Measurements from ENCODE around the gene CTNNBL1. TPM values are rescaled to one million over a fixed set of nuclear protein-coding genes. Genes with fewer than 3 reads are reported as not detected.

The CTNNBL1 gene
- total RNA-seq, 1 experiment from 2014 or later = 45.2 TPM

- TF ChIP-seq CTCF (IDR thresholded peaks at IDR 0.05; ENCODE audit: unreplicated experiment) = no peak
- no TSS peak for BruUV-seq (replicated peaks)
- H3K4me1 Mint-ChIP-seq (ENCODE audit: insufficient read depth, unreplicated experiment) = peaks cover 5% of the 10 kb centered on the region
- H3K4me3 Mint-ChIP-seq (ENCODE audit: unreplicated experiment) = no peak overlapping the region
- intact Hi-C loops (cut with micrococcal nuclease) = no loop called here
- H3K36me3 Mint-ChIP-seq (ENCODE audit: insufficient read depth, unreplicated experiment) = peaks cover 7% of the 10 kb centered on the region
- no peaks in the 10 kb centered on the region for H3K27me3 Mint-ChIP-seq (ENCODE audit: insufficient read depth, unreplicated experiment)
- POLR2A ChIA-PET = no interaction called here
- no peaks in the 10 kb centered on the region for H3K9me3 Mint-ChIP-seq (ENCODE audit: unreplicated experiment)
- H3K27ac Mint-ChIP-seq (ENCODE audit: low read depth, unreplicated experiment) = no peak overlapping the region
- no peak for DNase-seq (ENCODE audit: unreplicated experiment)
- CTCF ChIA-PET = interaction anchor here (0.7 kb wide), 1 partner anchor 385 kb away, joined by 3 read pairs; no protein-coding TSS in a partner anchor
Observed at GRCh38 chr20:37776049-37776448, 82.2 kb downstream of the CTNNBL1 start.

DNA sequence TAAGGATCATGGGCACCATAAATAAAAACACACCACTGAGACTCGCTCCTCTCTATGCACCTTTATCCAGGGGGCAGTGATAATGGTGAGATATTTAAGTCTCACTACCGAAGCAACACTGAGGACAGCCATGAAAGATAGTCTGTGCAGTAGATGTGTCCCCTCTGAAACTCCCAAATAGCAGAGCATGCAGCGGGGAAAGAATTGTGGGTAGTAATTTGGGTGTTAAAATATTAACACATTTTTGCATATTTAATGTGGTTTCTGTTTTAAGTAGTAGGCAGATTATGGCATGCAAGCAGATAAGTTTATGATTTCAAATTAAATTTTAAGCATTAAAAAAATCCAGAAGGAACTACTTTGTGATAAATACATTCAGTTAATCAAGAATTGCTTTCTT, 82.7 kb downstream of the CTNNBL1 start:
- Mint-ChIP-seq H3K27me3 (ENCODE audit: insufficient read depth, unreplicated experiment) (no peaks in the 10 kb centered on the region), H3K9me3 (ENCODE audit: unreplicated experiment) (no peaks in the 10 kb centered on the region), H3K4me1 (ENCODE audit: insufficient read depth, unreplicated experiment) (peaks cover 5% of the 10 kb centered on the region), H3K4me3 (ENCODE audit: unreplicated experiment) (no peak overlapping the region), H3K27ac (ENCODE audit: low read depth, unreplicated experiment) (no peak overlapping the region), H3K36me3 (ENCODE audit: insufficient read depth, unreplicated experiment) (peaks cover 5% of the 10 kb centered on the region)
- no peak for DNase-seq (ENCODE audit: unreplicated experiment)
- ChIA-PET CTCF (no interaction called here), POLR2A (no interaction called here)
- no peak for TF ChIP-seq CTCF (IDR thresholded peaks at IDR 0.05; ENCODE audit: unreplicated experiment)
- intact Hi-C loops (cut with micrococcal nuclease) = no loop called here
- BruUV-seq (replicated peaks) = no TSS peak

DNA sequence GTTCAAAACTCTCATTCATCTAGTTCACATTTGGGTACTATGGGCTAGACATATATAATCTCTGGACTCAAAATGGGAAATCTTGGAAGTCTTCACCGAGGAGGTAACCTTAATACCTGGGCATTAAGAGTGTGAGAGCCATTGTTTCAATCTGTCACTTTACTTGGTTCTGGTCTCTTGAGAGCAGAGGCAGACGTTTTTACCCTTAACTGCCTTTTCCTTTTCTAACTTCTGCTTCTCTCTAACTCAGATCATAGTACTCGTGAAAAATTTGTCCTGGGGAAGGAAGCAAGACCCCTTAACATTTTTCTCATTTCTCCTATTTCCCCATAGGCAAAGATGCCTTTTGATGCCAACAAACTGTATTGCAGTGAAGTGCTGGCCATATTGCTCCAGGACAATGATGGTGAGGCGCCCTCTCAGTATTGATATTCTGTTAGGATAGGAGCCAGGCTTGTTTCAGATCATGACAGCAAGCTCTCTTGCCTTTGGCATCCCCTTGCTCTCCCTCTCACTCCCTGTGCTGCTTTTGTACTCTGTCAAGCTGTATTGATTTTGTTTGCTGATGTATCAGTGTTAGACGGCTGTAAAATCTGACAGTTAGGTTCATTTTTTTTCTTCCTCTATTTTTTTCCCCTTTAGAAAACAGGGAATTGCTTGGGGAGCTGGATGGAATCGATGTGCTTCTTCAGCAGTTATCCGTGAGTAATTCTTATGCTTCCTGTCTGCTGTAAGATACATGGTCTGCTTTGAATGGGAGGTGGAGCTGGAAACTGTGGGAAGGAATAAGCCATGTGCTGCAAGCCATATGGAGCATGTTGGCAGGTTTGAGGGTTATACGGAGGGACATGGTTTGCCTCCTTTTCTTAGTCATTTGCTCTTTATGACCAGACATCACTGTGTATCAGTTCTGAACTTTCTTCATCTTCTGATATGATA, 83.5 kb downstream of the CTNNBL1 start:
- TF ChIP-seq CTCF (IDR thresholded peaks at IDR 0.05; ENCODE audit: unreplicated experiment) = no peak
- ChIA-PET POLR2A (no interaction called here), CTCF (interaction anchor here (0.5 kb wide), 1 partner anchor 1548 kb away, joined by 3 read pairs; no protein-coding TSS in a partner anchor)
- DNase-seq (ENCODE audit: unreplicated experiment) = no peak
- Mint-ChIP-seq H3K27ac (ENCODE audit: low read depth, unreplicated experiment) (no peak overlapping the region), H3K4me1 (ENCODE audit: insufficient read depth, unreplicated experiment) (peaks cover 5% of the 10 kb centered on the region), H3K4me3 (ENCODE audit: unreplicated experiment) (no peak overlapping the region), H3K27me3 (ENCODE audit: insufficient read depth, unreplicated experiment) (no peaks in the 10 kb centered on the region), H3K36me3 (ENCODE audit: insufficient read depth, unreplicated experiment) (peaks cover 5% of the 10 kb centered on the region), H3K9me3 (ENCODE audit: unreplicated experiment) (no peaks in the 10 kb centered on the region)
- intact Hi-C loops (cut with micrococcal nuclease) = no loop called here
- BruUV-seq (replicated peaks) = no TSS peak

DNA sequence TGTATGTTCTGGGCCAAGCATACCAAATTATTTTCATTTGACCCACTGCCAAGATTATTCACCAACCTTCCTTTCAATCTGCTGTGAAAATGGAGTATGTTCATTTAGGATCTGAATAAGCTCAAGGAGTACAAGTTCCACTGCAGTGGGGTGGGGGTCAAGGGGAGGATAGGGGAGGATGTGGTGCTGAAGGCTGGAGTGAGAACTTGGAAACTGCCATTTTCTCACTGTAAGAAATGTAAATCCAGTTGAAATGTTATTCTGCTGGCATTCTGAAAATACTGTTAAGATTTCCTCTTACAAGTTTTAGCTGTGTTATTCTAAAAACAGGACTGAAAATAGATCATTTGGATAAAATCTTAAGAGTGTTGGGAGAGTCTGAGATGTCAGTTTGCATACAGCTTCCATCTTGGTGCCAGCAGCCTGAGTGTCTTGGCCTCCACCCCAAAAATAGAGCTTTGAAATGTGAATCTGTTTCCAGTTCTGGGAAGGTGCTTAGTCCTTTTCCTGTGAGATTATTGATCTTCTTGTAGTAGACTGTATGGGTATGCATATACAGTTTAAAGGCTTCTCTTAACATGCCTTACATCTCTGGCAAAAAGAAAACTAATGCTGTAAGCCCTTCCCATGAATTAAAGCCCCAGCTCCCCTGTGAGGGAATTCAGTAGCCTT, 84.3 kb downstream of the CTNNBL1 start:
- Mint-ChIP-seq H3K27me3 (ENCODE audit: insufficient read depth, unreplicated experiment) (no peaks in the 10 kb centered on the region), H3K4me1 (ENCODE audit: insufficient read depth, unreplicated experiment) (peaks cover 5% of the 10 kb centered on the region), H3K36me3 (ENCODE audit: insufficient read depth, unreplicated experiment) (peaks cover 8% of the 10 kb centered on the region), H3K9me3 (ENCODE audit: unreplicated experiment) (no peaks in the 10 kb centered on the region), H3K27ac (ENCODE audit: low read depth, unreplicated experiment) (no peak overlapping the region), H3K4me3 (ENCODE audit: unreplicated experiment) (no peak overlapping the region)
- BruUV-seq (replicated peaks) = no TSS peak
- CTCF ChIA-PET = interaction anchor here (1.0 kb wide), 1 partner anchor 212 kb away, joined by 3 read pairs; no protein-coding TSS in a partner anchor
- intact Hi-C loops (cut with micrococcal nuclease) = no loop called here
- no peak for DNase-seq (ENCODE audit: unreplicated experiment)
- POLR2A ChIA-PET = no interaction called here
- no peak for TF ChIP-seq CTCF (IDR thresholded peaks at IDR 0.05; ENCODE audit: unreplicated experiment)
